PFSK-1 (cell line): ENCODE measurements around the gene RPL15.

ENCODE experiments used
- FOXP2 ChIP-seq: optimal IDR thresholded peaks from 2 replicates; pipeline ENCODE3; 2011; ENCODE audit warnings: borderline replicate concordance, control low read depth, inconsistent platforms; ENCODE audit not compliant: insufficient read depth; ENCODE audit errors: extremely low read length, extremely low read depth
- POLR2AphosphoS5 ChIP-seq: IDR thresholded peaks from 2 replicates; pipeline ENCODE4 v1.6.1; 2012; ENCODE audit warnings: low read depth, mild to moderate bottlenecking, control low read depth, low read length, moderate library complexity
- REST ChIP-seq, 2 experiments: IDR thresholded peaks; 2 replicates each; pipeline versions ENCODE4 v1.6.1 to v1.8.0; 2011 to 2012; ENCODE audit warnings: low read depth in 2 of 2, low read length in 2 of 2, control low read depth in 1 of 2, inconsistent platforms in 1 of 2, mild to moderate bottlenecking in 1 of 2, moderate library complexity in 1 of 2; ENCODE audit not compliant: insufficient read depth in 1 of 2
- SIN3A ChIP-seq: IDR thresholded peaks from 2 replicates; pipeline ENCODE4 v1.6.1; 2012; ENCODE audit warnings: mild to moderate bottlenecking, low read length, moderate library complexity, borderline replicate concordance; ENCODE audit not compliant: insufficient read depth
- TAF1 ChIP-seq: IDR thresholded peaks from 2 replicates; pipeline ENCODE4 v1.6.1; 2012; ENCODE audit warnings: low read length, control low read depth, borderline replicate concordance; ENCODE audit not compliant: insufficient read depth

RPL15 gene

GRCh38 chr3:23969393-23969792 lies 52.5 kb downstream of the RPL15 start:
- TF ChIP-seq TAF1 (no peak), POLR2AphosphoS5 (no peak), SIN3A (no peak), REST (IDR thresholded peaks at IDR 0.05; ENCODE audit: insufficient read depth in 1 of 2, low read depth in 2 of 2, low read length in 2 of 2) (no peak), FOXP2 (no peak)
